Adrenal gland (tissue), 12 donors: ENCODE results near the gene CA7. TPM values are rescaled to one million over a fixed set of nuclear protein-coding genes. Genes with fewer than 3 reads are reported as not detected.

Source experiments
- DNase-seq, 7 donors: peaks; one replicate each; pipeline ENCODE4 v3.0.0-alpha.2; 2019 to 2020
- H3K27ac ChIP-seq, 5 donors: fragments of 200-600 bp; sonication (generic) in 4 of 5; 1 replicate in 3 of 5; 2 replicates in 2 of 5; pipeline versions ENCODE4 v1.5.1 to v1.8.0; 2016 to 2020; ENCODE audit warnings: mild to moderate bottlenecking in 1 of 5
- H3K27me3 ChIP-seq: fragments of 200-600 bp; 2 replicates; pipeline ENCODE4 v1.8.0; 2021
- H3K36me3 ChIP-seq, 2 donors: fragments of 200-600 bp; replicated peaks in 1 of 2; 1 replicate in 1 of 2; 2 replicates in 1 of 2; pipeline versions ENCODE4 v1.5.1 to v1.8.0; 2018 to 2022
- H3K4me1 ChIP-seq, 2 donors: fragments of 200-600 bp; replicated peaks in 1 of 2; 1 replicate in 1 of 2; 2 replicates in 1 of 2; pipeline versions ENCODE4 v1.5.1 to v1.8.0; 2018 to 2021
- H3K4me3 ChIP-seq, 4 donors: fragments of 200-600 bp; sonication (generic) in 3 of 4; one replicate each; pipeline ENCODE4 v1.5.1; 2016 to 2018
- H3K9me3 ChIP-seq, 3 donors: fragments of 200-600 bp; sonication (generic) in 1 of 3; replicated peaks in 1 of 3; 1 replicate in 2 of 3; 2 replicates in 1 of 3; pipeline versions ENCODE4 v1.5.1 to v1.8.0; 2016 to 2021
- POLR2A ChIP-seq, 2 donors: fragments of 450-650 bp; IDR thresholded peaks; one replicate each; pipeline ENCODE4 v1.6.1; 2017; ENCODE audit warnings: antibody characterized with exemption in 2 of 2, mild to moderate bottlenecking in 2 of 2, moderate library complexity in 1 of 2
- WGBS, 4 donors: extraction: QIAGEN DNeasy Blood & Tissue Kit in 2 of 4; methylation state at CpG; one replicate each; pipeline versions ENCODE4 v1.1.5 to v1.1.7; 2013 to 2017; 5-methylcytosine and 5-hydroxymethylcytosine counted together
- intact Hi-C, 2 donors: fragments of 100-400 bp; cut with DNase I; formaldehyde crosslinking; loops; one replicate each; pipeline versions ENCODE4 v1.14.1 to v1.15.0; 2022 to 2023
- polyA plus RNA-seq, 3 donors: library from polyadenylated mRNA; stranded (reverse); fragments of 200-250 nt in 2 of 3; fragments of 350-450 nt in 1 of 3; fragmentation: Illumina TruSeq in 1 of 3; extraction: RNeasy Lipid Tissue Mini Kit (QIAGEN cat#74804) in 1 of 3; gene quantifications; one replicate each; pipeline ENCODE4 v1.2.3, GENCODE V29; 2013 to 2014
- total RNA-seq, 9 donors: library from RNA; depleted of rRNA in 4 of 9; stranded (reverse); fragments of >200 nt in 4 of 9; fragments of 120-200 nt in 1 of 9; fragmentation: NEBNext Ultra II Directional in 1 of 9; extraction: Animal tissue kit (Norgen Biotek cat#: 25700) in 1 of 9; gene quantifications; one replicate each; pipeline versions ENCODE4 v1.1.0 to v1.2.4, GENCODE V29; 2013 to 2023
- TF ChIP-seq, protein P1 (sequence below), 6 experiments: fragments of 450-650 bp in 4 of 6; fragments of 200-600 bp in 2 of 6; sonication (generic) in 1 of 6; IDR thresholded peaks; 1 replicate in 5 of 6; 2 replicates in 1 of 6; pipeline versions ENCODE4 v1.5.1 to v1.8.0; 2016 to 2021; ENCODE audit warnings: antibody characterized with exemption in 6 of 6, mild to moderate bottlenecking in 2 of 6, moderate library complexity in 1 of 6
- donor health status: healthy with polysubstance abuse.
- donor health status: Bipolar disorder and iron deficiency.
- donor health status: DM: yes; HTN: yes; CAD: no.
- donor health status: DM: no; HTN: no; CAD: no.
- donor health status: DM: no; HTN: no; CAD: no.
- donor health status: DM: yes; HTN: yes; CAD: no.

The CA7 gene
- total and polyA plus RNA-seq, 12 donors = not detected

DNA sequence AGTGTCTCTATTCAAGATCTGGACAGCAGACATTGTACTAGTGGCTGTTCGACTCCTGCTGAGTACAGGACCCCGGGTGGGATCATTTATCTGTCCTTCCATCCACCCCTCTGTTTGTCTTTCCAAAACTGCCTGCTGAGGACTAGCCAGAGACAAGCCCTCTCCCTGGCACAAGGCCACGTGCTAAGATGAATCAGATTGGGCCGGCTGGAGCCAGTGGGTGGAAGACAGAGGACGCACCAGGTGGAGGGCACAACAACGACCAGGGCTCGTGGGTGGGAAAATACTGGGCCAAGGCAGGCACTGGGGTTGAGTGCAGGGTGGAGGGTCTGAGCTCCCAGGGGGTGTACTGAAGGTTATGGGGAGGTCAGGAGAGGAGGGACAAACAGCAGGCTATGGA is 1.4 kb upstream of the CA7 start:
- H3K4me1 ChIP-seq = peaks cover 8 to 11% of the 10 kb centered on the region in 2 donors
- DNase-seq = peak; percentile 48 to 74 (median 65)
- peaks cover 22% of the 10 kb centered on the region for H3K27me3 ChIP-seq
- TF ChIP-seq, protein P1, sequence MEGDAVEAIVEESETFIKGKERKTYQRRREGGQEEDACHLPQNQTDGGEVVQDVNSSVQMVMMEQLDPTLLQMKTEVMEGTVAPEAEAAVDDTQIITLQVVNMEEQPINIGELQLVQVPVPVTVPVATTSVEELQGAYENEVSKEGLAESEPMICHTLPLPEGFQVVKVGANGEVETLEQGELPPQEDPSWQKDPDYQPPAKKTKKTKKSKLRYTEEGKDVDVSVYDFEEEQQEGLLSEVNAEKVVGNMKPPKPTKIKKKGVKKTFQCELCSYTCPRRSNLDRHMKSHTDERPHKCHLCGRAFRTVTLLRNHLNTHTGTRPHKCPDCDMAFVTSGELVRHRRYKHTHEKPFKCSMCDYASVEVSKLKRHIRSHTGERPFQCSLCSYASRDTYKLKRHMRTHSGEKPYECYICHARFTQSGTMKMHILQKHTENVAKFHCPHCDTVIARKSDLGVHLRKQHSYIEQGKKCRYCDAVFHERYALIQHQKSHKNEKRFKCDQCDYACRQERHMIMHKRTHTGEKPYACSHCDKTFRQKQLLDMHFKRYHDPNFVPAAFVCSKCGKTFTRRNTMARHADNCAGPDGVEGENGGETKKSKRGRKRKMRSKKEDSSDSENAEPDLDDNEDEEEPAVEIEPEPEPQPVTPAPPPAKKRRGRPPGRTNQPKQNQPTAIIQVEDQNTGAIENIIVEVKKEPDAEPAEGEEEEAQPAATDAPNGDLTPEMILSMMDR (IDR thresholded peaks at IDR 0.05) = no peak
- TF ChIP-seq POLR2A (IDR thresholded peaks at IDR 0.05) = no peak
- WGBS, 4 donors = 41 to 59% (median 55%) methylated on average over 7 of the region's 7 CpGs
- H3K4me3 ChIP-seq = no peak overlapping the region
- H3K36me3 ChIP-seq = no peaks in the 10 kb centered on the region
- intact Hi-C loops = loop anchor here in 1 of 2 donors (10.0 kb wide), 1 partner anchor 118 kb away; no protein-coding TSS in a partner anchor
- H3K9me3 ChIP-seq = no peaks in the 10 kb centered on the region
- no peak overlapping the region for H3K27ac ChIP-seq

DNA sequence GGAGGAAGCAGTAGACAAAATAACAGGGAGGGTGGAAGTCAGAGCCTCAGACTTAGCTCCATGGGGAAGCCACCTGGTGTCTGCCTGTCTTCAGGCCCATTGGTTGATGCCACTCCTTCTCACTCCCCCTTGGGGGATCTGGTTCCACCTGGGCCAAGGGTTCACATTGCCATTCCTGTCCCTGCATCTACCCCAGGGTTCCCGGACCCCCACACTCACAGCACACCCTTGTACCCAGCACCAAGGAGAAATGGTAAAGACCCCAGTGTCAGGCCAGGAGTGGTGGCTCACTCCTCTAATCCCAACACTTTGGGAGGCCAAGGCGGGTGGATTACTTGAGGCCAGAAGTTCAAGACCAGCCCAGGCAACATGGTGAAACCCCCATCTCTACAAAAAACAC is 1.0 kb upstream of the CA7 start:
- no peak overlapping the region for H3K4me3 ChIP-seq
- intact Hi-C loops = loop anchor here in 1 of 2 donors (10.0 kb wide), 1 partner anchor 118 kb away; no protein-coding TSS in a partner anchor
- DNase-seq = peak in 2 of 7 donors; percentile 2 to 29
- TF ChIP-seq, protein P1 (IDR thresholded peaks at IDR 0.05) = no peak
- no peak for TF ChIP-seq POLR2A (IDR thresholded peaks at IDR 0.05)
- no peak overlapping the region for H3K27ac ChIP-seq
- WGBS, 4 donors = 90 to 100% (median 97%) methylated on average over 2 of the region's 2 CpGs
- no peaks in the 10 kb centered on the region for H3K36me3 ChIP-seq
- H3K9me3 ChIP-seq = no peaks in the 10 kb centered on the region
- peaks cover 22% of the 10 kb centered on the region for H3K27me3 ChIP-seq
- H3K4me1 ChIP-seq = peaks cover 8 to 11% of the 10 kb centered on the region in 2 donors

DNA sequence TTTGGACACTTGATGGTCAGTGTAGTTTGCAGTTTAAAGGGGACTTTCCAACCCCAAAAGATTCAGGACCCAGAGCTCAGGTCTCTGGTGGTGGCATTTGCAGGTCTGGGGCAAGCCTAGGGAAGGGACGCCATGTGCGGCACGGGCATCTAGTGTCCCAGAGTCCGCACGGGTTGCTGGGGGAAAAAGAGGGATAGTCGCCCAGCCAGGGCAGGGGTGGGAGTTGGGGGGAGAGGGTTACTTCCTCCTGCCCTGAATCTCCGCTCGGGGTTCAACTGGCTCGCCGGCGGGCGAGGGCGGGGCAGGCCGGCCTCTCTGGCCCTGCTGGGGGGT is 239 bp upstream of the CA7 start:
- peak in 1 of 7 donors; percentile 23 for DNase-seq
- Histone ChIP-seq H3K4me1 (peaks cover 8 to 11% of the 10 kb centered on the region in 2 donors), H3K9me3 (no peaks in the 10 kb centered on the region), H3K4me3 (peak overlapping the region in 2 of 4 donors; percentile 22 to 52), H3K27ac (no peak overlapping the region), H3K36me3 (no peaks in the 10 kb centered on the region), H3K27me3 (peaks cover 22% of the 10 kb centered on the region)
- WGBS, 4 donors = 21 to 51% (median 26%) methylated on average over 3 to 14 of the region's 14 CpGs
- TF ChIP-seq, protein P1 (IDR thresholded peaks at IDR 0.05) = no peak
- no peak for TF ChIP-seq POLR2A (IDR thresholded peaks at IDR 0.05)
- intact Hi-C loops = loop anchor here in 1 of 2 donors (10.0 kb wide), 1 partner anchor 119 kb away; no protein-coding TSS in a partner anchor

DNA sequence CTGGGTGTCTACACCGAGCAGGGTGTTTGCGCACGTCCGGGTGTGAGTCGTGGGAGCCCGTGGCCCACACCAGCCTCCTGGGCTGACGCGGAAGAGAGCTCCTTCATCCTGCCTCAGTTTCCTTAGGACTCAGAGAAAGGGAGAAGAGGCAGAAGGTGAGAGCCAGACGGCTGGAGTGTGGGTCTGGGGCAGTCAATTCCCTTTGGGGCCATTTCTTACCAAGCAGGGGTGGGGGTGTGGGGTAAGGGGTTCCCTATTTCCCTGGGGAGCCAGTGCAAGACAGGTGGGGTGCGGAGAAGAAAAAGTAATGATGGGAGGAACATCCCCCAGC is 831 bp downstream of the CA7 start:
- 12 to 17% (median 16%) methylated on average over 7 to 10 of the region's 10 CpGs for WGBS, 4 donors
- H3K27ac ChIP-seq = no peak overlapping the region
- intact Hi-C loops = loop anchor here in 1 of 2 donors (10.0 kb wide), 1 partner anchor 120 kb away; no protein-coding TSS in a partner anchor

More for the DNA sequence above, 831 bp downstream of the CA7 start:
- no peaks in the 10 kb centered on the region for H3K9me3 ChIP-seq
- peak overlapping the region in 1 of 4 donors; percentile 52 for H3K4me3 ChIP-seq
- no peak for DNase-seq
- H3K27me3 ChIP-seq = peaks cover 22% of the 10 kb centered on the region
- TF ChIP-seq POLR2A (IDR thresholded peaks at IDR 0.05) = no peak
- TF ChIP-seq, protein P1 (IDR thresholded peaks at IDR 0.05) = no peak
- no peaks in the 10 kb centered on the region for H3K36me3 ChIP-seq
- H3K4me1 ChIP-seq = peaks cover 8 to 11% of the 10 kb centered on the region in 2 donors
